DMS53 treated with DMSO at 0.1 percent for 48 hours (cell line): Measurements from ENCODE around the gene RUNX3.
"Not testable (repeated sequence)": the region's sequence is repeated elsewhere in the genome, so short reads cannot be mapped to it uniquely, and the experiment has no call there.

Experiments
- DNase-seq: peaks from one replicate; lab custom pipeline; 2025; ENCODE audit not compliant: unreplicated experiment; lab: John Stamatoyannopoulos, UW

The RUNX3 gene

DNA sequence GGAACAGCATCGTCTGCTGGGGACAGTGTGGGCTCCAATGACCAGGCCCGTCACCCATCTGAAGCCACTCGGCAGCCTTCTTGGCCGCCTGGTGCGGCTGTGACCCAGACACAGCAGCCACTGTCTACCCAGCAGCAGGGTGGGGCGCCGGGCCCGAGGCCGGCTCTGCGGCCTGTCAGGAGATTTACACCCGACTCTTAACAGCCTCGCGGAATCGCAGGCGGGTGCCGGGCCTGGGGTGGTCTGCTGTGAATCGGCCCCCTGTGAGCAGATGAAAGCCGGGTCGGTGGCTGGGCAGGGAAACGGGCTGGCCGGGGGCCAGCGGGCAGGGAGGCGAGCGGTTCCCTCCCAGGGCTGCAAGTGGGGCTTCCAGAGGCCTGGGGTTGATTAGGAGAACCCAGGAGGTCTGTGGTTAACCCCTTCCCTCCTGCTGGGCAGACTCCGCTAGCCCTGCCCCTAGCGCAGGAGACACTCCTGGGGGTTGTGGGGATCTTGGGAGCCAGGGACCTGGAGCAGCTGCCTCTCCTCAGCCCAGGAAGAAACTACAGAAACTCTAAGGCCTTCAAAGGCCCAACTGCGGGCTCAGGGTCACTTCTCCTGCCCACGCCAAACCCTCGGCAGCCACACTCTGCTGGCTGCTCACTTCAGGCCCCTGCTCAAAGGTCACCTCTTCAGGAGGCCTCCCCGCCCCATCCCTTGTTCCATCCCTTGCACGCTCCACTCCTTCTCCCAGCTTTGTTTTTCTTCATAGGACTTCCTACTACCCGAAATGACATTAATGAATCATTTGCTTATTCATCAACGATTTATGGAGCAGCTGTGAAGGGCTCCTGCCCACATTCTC lies 15.6 kb downstream of the RUNX3 start:
- DNase-seq = no peak

DNA sequence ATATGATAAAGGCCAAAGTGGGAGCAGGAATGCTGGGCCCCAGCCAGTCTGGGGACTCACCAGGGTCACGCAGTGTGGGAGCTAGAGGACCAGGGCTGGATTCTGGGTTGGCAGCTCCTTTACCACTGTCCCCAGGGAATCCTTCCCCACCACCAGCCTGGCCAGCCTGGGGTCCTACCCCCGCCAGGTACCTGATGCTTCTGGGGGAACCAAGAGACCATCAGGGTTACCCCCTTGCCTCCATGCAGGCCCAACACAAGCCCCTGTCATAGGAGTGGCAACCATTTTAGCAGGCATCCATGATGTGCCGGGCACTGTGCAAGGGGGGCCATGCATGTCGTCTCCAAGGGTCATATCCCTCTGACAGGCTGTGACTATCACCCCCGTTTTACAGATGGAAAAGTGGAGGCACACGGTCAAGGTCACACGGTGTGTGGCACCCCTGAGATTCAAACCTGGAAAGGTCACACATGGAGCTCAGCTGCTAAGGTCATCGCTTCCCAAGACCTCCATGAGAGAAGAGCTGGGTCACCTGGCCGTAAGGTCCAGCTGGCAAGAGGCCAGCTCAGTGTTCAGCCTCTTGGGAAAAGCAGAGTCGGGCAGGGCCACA lies 16.4 kb downstream of the RUNX3 start:
- no peak for DNase-seq

DNA sequence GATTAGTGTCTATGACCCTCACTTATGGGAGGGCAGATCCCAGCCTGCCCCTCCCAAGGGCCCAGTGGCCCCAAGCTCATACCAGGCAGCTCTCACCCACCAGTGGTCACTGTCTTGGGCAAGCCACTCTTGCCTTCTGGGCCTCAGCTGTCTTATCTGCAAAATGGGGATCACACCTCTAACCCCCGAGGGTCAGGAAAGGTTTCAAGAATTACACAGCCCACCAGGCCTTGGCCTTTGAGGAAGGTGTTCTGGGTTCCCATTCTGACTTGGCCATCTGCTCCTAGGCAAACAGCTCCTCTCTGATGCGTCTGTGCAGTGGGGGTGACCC lies 16.8 kb downstream of the RUNX3 start:
- DNase-seq = no peak

- no peak for DNase-seq
Measured at GRCh38 chr1:24912376-24913273, 17.5 kb downstream of the RUNX3 start.

DNA sequence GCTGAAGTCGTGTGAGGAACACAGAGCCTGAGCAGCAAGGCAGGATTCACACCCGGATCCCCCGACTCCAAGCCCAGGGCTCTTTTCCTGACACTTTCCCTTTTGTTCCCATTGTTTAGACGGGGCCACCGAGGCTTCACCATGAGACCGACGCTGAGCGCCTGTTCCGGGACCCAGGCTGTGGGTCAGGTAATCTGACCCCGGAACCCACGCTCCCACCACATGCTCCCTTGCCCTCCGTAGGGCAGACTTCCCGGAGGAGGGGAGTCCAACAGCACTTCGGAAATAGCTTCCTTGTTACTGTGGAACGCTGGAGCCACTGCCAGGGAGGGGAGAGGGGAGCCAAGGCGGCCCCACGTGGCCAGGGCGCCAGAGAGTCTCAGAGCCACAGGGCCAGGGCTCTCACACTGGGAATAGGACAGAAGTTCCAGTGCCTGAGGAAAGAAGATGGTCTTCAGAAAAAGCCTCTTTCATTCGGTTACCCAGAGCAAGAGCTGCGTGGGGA lies 18.4 kb downstream of the RUNX3 start:
- DNase-seq = no peak

GRCh38 chr1:24910751-24911650 lies 19.1 kb downstream of the RUNX3 start:
- DNase-seq = no peak

DNA sequence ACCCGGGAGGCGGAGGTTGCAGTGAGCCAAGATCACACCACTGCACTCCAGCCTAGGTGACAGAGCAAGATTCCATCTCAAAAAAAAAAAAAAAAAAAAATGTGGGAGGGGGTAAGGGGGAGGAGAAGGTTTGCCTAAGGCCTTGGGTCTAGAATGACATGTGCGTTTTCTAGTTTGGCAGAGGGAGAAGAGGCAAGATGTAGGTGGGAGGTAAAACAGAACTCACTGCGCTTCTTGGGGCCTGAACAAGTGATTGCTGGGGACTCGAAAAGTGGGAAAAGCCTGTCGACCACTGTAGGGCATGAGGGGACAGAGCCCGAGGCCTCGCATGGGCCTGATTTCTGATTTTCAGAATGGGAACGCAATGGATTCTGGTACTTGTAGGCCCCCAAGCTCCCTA lies 19.9 kb downstream of the RUNX3 start:
- no peak for DNase-seq

DNA sequence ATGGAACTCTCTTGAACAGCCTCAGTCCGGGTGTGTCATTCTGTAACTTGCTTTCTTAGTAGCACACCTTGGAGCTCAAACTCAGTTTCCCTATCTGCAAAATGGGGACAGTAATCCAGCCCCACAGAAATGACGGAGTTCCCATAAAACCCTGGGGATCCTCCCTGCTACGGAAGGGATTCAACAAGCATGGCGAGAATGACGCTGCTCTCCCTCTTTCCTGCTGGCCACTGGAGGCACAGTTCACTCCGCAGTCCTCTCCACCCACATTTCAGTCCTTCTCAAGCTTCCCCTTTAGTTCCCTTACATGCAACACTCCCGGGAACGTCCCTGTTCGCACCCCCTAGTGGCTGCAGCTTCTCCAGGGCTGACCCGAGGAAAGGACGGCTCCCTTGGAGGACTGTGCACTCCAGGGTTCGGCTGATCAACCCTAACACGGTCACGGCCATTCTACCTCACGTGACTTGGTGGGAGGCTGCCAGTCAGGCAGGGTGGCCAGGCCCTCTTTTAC lies 20.6 kb downstream of the RUNX3 start:
- DNase-seq = peak; percentile 49

- no peak for DNase-seq
Measured at GRCh38 chr1:24908591-24909259, 21.4 kb downstream of the RUNX3 start.

DNA sequence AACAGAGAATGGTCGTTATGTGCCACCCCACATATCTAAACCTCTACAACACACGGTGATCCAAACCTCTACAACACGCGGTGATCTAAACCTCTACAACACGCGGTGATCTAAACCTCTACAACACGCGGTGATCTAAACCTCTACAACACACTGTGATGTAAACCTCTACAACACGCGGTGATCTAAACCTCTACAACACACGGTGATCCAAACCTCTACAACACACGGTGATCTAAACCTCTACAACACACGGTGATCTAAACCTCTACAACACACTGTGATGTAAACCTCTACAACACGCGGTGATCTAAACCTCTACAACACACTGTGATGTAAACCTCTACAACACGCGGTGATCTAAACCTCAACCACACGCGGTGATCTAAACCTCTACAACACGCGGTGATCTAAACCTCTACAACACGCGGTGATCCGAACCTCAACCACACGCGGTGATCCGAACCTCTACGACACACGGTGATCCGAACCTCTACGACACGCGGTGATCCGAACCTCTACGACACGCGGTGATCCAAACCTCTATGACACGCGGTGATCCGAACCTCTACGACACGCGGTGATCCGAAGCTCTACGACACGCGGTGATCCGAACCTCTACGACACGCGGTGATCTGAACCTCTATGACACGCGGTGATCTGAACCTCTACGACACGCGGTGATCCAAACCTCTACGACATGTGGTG lies 22.3 kb downstream of the RUNX3 start:
- DNase-seq = not testable (repeated sequence)

DNA sequence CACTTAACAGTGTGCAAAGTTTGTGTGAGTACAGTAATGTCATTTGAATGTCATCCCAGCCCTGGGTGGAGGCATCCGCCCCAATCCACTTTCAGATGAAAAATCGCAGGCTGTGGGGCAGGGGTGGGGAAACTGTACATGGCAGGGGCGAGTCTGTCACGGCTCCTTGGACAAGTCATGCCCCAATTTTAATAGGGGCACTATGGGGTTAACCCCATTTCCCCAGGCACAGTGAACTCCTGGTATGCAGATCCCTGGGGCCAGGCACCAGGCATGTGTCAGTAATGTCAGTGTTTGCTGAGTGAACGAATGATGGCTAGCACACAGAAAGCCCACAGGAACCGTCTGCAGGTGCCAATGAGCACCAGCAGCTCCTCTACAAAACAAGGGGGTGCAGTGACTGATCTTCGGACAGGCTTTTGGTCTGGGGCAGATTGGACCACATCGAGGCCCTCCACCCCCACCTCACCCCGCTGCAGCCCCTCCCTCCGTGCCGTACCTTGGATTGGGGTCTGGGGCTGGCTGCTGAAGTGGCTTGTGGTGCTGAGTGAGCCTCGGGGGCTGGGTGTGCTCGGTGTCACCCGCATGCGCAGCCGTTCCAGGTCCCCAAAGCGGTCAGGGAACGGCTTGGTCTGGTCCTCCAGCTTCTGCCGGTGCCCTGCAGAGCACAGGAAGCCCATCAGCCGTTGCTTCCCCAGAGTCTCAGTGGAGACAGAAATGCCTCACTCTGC lies 23.2 kb downstream of the RUNX3 start:
- DNase-seq = no peak

DNA sequence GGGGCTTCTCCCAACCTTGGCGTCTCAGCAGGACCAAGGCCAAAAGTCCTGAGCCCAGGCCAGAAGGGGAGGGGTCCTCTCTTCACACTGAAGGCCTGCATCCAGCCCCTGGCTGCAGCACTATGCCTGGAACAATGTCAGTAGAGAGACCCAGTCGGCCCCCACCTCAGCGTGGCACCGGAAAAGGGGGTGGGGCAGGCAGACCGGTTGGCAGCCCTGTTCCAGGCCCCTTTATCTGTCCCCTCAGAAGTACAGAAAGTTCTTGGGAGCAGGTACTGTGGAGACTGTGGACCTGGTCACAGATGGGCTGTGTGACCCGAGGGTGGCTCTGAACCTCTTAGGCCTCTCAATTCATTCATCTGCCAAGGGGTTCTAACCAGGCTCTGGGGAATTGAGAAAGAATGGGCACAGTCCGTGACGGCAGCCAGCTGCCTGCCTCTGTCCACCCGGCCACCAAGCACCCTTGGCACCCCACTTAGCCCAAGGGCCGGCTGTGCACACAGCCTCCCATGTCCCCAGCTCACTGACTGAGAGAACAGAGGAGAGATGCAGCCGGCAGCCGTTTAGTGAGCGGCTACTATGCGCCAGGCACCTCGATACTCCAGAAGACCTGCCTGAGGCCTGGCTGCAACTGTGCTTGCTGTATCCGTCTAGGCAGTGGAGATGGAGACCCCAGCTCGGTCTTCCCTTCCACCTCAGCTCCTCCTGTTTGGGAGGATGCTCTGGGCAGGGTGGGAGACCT lies 23.9 kb downstream of the RUNX3 start:
- DNase-seq = no peak

- no peak for DNase-seq
Measured at GRCh38 chr1:24905355-24905978, 24.6 kb downstream of the RUNX3 start.

GRCh38 chr1:24904731-24905354 lies 25.2 kb downstream of the RUNX3 start:
- no peak for DNase-seq

DNA sequence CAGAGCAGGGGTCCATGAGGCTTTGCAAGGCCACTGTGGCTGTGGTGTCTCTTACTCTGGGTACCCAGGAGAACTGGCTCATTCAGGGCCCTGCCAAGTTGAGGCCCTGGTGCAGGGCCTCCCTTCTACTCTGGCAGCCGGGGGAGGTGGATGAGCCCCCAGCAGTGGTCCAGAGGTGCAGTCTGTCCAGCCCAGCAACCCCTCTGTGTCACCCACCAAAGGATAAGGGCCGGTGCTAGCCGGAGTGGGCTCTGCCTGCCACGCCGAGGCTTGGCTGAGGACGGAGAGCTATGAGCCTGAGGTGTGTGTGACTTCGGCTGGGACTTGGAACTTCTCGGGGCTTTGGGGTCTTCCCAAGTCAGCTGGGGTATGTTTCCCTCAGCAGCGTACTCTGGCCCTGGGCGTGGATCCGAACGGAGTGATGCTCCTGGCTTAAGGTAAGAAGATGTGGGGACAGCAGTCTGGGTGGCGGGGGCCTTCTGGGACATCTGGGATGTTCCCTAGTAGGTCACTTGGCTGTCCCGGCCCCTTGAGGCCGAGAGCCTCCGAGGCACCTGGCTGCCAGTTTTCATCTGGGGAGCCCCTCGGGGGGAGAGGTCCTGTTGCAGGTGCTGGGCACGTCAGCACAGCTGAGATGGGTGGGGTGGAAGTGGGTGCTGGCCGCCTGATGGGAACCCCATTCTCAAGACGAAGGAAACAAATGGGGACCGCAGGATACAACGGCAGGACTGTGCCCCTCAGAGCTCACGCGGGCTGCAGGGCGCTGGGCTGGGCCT lies 25.9 kb downstream of the RUNX3 start:
- no peak for DNase-seq

- DNase-seq = no peak
Measured at GRCh38 chr1:24903560-24903954, 26.5 kb downstream of the RUNX3 start.
